GM12865 (cell line): ENCODE data around the gene ANKRD29.
A peak's percentile ranks its signal among the peaks of the same experiment; 100 is the strongest.

ENCODE experiments used
- DNase-seq: peaks from one replicate; pipeline ENCODE4 v3.0.0; 2010; ENCODE audit warnings: low read depth
- H3K4me3 ChIP-seq: 2 replicates; pipeline ENCODE4 v1.5.1; 2011; ENCODE audit warnings: mild to moderate bottlenecking, low read depth, low read length, control low read depth
- TF ChIP-seq, protein P1 (sequence below): IDR thresholded peaks from 2 replicates; pipeline ENCODE4 v1.5.1; 2011; ENCODE audit warnings: low read length, control low read depth, low read depth, inconsistent platforms; ENCODE audit not compliant: insufficient read depth; ENCODE audit errors: missing control alignments

ANKRD29 gene

DNA sequence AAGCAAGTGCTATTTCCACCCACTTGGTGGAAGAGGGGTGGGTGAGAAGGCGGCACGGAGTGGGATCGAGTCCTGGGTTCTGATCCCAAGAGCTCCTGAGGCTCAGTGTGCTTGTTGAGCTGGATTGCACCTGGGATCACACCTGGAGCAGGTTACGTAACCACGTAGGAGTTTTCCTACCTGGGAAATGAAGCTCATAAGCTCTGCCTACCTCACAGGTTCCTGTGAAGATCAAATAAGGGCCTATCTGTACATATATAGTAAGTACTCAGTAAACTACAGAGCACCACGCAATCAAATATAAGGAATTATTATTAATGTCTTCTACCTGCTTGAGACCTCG lies 87.4 kb downstream of the ANKRD29 start:
- no peak for DNase-seq
- H3K4me3 ChIP-seq = no peak overlapping the region
- TF ChIP-seq, protein P1, sequence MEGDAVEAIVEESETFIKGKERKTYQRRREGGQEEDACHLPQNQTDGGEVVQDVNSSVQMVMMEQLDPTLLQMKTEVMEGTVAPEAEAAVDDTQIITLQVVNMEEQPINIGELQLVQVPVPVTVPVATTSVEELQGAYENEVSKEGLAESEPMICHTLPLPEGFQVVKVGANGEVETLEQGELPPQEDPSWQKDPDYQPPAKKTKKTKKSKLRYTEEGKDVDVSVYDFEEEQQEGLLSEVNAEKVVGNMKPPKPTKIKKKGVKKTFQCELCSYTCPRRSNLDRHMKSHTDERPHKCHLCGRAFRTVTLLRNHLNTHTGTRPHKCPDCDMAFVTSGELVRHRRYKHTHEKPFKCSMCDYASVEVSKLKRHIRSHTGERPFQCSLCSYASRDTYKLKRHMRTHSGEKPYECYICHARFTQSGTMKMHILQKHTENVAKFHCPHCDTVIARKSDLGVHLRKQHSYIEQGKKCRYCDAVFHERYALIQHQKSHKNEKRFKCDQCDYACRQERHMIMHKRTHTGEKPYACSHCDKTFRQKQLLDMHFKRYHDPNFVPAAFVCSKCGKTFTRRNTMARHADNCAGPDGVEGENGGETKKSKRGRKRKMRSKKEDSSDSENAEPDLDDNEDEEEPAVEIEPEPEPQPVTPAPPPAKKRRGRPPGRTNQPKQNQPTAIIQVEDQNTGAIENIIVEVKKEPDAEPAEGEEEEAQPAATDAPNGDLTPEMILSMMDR = no peak

DNA sequence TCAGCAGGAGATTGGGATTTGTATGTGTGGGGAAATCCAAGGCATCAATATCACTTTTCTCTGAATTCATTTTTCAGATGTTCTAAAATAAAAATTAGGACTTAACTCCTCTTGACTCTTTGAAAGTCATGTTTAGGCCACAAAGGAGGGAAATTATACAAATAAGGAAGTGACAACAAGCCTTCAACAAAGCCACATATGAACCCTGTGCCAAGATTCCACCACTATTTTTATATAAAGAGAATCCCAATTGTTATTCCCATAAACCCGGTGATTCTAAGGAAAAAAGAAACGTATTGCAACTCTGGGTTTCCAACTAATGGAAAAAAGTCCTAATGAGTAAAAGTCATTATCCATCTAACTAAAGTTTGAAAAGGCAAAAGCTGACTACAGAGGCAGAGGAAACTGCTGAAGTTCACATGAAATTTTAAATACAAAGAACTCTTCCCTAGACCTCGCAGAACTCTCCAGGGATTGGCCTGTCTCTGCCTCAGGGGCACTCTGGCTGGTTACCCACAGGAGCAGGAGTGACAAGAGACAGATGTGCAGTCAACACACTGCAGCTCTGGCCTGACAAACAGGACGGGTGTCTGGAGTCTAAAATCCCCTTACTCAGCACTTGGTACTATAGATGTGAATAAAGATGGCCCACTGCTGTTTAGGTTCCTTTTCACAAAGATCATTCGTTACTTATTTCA lies 88.0 kb downstream of the ANKRD29 start:
- TF ChIP-seq, protein P1 = no peak
- H3K4me3 ChIP-seq = no peak overlapping the region
- DNase-seq = no peak

DNA sequence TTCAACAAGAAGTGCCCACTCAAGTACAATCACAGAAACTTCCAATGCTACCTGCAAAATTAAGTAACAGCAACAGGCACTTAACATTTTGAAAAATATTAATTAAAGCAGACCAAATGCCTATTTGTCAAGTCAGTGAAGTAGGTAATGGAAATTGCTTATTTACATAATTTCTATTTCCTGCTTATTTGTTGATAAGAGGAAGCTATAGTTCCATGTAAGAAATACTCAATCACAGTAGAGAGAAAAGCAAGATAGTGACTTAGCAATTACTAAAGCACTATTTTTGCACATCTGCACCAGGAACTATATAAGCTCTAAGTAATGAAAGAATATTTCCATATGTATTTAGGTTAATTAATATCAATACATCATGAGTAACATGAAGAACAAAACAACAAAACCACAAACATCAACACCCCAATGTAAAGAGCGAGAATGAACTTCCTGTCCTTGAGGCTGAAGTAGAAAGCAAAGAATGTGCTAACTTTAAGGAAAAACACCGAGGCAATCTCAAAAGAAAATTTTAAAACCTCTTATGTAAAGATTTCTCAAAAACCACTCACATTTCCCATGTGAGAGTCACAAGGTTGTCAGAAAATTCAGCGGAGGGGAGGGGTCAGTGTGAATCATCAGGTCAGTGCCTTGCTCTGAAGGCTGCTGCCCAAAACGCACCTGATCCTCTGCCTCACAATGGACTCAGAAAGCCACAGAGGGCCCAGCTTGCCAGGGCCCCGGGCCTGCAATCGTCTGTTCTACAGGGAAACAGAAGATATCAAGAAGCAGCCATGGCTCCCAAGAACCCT lies 88.9 kb downstream of the ANKRD29 start:
- TF ChIP-seq, protein P1 = no peak
- peak; percentile 40 for DNase-seq
- H3K4me3 ChIP-seq = peak overlapping the region; percentile 14; the same call in 1 of the 2 replicates

DNA sequence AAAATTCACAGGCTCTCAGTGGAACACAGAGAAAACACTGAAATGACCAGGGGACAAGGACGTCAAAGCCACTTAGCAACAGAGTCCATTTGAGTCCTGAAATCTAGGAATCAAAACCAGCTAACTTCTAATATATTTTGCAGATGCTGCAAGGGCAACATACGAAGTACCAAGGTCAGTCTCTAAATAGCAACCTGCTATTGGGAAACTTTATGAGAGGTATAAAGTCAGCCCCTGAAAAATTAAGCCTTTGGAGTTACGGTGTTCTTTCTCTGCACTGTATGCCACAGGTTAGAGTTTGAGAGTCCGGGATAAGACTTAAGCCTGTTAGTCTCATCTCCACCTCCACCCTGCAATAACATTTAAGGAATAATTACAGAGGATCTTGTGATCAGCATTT lies 89.7 kb downstream of the ANKRD29 start:
- H3K4me3 ChIP-seq = no peak overlapping the region
- TF ChIP-seq, protein P1 = no peak
- DNase-seq = no peak

DNA sequence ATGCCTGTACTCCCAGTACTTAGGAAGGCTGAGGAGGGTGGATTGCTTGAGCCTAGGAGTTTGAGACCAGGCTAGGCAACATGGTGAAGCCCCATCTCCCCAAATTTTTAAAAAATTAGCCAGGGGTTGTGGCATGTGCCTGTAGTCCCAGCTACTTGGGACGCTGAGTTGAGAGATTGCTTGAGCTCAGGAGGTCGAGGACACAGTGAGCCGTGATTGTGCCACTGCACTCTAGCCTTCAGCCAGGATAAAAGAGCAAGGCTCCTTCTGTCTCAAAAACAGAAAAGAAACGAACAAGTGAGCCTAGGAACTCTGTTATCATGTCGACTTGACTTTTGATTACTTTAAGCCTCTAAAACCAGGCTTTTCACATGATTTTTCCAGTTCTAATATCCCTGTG lies 90.1 kb downstream of the ANKRD29 start:
- DNase-seq = no peak
- H3K4me3 ChIP-seq = no peak overlapping the region
- TF ChIP-seq, protein P1 = no peak

DNA sequence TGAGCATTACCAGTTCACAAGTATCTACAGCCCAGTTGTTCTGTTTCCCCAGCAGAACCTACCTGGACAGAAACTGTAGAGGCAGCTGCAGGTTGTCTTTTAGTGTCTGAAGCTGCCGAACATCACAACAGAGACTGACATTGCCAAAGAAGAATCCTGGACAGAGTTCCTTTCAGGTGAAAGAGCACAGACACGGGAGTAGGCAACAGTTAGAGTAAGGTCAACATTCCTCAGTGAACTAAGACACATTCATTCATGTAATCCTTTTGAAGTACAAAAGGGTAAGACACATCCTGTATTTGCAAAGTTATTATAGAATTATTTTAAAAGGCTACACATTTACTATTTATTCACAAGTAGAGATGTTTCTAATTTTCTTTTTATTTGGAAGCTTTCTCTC lies 90.7 kb downstream of the ANKRD29 start:
- TF ChIP-seq, protein P1 = no peak
- H3K4me3 ChIP-seq = no peak overlapping the region
- DNase-seq = no peak
